Activated CD4-positive, CD25-positive, alpha-beta regulatory T cell treated with anti-CD3 and anti-CD28 coated beads, Interleukin-2, amount 50 U/mL, for 16 hours (primary cell): ENCODE results near the gene ZNF787.
A peak's percentile ranks its signal among the peaks of the same experiment; 100 is the strongest.

ENCODE experiments used
- DNase-seq: peaks from one replicate; pipeline ENCODE4 v3.0.0-alpha.2; 2020; ENCODE audit warnings: low read depth, low spot score

The ZNF787 gene

DNA sequence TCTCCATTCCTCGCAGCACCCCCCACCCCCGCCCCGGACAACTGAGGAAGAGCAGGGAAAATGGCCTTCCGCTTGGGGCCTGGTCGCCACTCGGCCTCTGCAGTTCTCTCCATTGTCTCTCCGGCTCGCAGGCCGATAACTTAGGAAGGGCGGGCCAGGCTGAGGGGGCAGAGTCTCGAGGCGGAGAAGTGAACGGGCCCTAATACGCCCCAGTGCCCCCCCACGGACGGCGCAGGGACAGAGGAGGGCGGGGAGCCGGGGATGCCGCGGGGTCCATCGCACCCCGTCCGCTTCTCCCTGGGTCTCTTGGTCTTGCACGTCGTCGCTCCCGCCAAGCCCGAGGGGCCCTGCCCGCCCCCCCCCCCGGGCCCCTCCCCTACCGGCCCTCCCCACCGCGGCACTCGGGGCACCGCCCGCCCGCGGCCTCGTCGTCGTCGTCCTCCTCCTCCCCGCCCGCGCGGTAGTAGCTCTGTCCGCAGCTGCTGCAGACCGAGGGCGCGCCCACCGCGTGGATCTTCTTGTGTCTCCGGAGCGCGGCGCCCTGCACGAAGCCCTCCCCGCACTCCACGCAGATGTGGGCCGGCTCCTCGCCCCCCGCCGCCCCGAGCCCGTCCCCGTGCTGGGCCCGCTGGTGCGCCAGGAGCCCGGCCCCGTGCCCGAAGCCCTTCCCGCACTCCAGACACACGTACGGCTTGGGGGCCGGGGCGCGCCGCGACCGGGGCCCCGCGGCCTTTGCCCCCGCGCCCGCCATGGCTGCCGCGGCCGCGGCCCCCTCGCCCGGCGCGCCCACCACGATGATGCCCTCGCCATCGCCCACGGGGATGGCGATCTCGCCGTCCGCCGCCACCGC is 33.2 kb downstream of the ZNF787 start:
- no peak for DNase-seq

GRCh38 chr19:56086671-56087430 is 34.2 kb downstream of the ZNF787 start:
- no peak for DNase-seq

DNA sequence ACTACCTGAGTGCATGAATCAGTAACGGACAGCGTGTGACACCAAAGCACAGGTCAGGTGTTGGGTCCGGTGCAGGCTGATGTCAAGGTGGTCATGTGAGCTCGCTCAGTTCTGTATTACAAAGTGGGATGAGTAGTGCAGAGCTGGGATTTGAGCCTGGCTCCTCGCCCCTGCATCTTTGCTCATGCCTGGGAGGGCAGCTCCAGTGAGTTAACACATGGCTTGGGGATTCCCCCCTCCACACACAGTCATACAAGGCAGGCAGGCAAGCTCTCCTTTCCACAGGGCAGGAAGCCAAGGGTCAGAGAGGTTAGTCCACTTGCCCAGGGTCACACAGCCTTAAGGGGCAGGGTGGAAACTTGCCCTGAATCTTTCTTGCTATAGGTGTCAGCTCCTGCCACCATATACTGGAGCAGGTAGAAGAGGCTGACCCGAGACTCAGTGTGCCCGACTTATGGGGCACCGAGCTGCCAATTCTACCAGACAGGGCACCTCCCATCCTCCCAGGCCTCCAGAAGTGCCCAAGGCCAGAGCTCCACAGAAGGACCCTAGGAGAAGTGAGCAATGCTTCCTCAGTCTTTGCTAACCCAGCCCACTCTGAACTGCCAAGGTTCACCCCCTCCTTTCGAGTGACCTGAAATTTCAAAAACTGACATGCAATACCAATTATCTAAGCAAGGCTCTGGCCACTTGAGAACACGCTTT is 35.4 kb downstream of the ZNF787 start:
- DNase-seq = no peak

DNA sequence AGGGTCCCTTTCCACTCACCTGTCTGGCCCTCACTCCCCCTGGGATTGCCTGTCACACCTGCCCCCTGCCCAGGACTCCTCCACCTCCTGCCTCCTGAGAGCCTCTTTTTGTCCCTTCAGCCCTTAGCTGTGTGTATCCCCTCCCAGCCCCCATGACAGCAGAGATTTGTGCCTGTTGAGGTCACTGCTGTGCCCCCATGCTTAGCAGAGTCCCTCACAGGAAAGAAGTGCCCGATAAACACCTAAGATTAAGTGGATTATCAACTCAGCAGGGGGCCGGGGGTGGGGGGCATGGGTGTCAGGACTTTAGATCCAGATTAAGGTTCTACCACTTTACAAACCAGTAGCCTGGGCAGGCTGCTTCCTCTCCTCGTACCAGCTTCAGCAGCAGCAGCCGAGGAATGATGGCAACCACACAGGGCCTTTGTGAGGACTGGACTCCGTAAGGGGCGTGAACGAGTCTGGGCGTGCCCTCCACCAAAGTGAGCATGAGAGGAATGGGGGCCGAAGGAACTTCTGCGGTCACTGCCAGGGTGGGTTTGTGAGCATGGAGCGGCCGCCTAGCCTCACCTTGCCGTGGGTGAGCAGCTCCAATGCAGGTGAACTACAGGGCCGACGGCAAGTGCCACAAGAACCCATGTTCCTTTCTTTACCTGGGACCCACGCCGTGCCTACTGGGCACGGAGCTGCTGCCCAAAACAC is 36.1 kb downstream of the ZNF787 start:
- DNase-seq = no peak

DNA sequence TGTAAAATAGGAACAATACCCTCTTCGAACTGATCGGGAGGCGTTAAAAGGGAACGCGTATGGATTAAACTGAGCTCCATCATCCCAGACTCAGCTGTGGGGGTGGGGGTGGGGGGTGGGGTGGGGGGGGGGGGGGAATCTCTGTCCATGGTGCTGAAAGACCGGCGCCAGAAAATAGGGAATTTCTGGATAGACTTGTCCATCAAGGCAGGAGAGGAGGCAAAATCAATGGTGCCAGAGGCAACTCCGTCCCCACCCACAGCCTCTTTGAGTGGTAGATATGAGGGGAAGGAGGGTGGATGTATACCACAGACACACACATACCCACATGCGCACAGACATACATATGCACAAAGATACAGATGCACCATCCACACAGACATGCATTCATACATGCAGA is 37.4 kb downstream of the ZNF787 start:
- DNase-seq = no peak

DNA sequence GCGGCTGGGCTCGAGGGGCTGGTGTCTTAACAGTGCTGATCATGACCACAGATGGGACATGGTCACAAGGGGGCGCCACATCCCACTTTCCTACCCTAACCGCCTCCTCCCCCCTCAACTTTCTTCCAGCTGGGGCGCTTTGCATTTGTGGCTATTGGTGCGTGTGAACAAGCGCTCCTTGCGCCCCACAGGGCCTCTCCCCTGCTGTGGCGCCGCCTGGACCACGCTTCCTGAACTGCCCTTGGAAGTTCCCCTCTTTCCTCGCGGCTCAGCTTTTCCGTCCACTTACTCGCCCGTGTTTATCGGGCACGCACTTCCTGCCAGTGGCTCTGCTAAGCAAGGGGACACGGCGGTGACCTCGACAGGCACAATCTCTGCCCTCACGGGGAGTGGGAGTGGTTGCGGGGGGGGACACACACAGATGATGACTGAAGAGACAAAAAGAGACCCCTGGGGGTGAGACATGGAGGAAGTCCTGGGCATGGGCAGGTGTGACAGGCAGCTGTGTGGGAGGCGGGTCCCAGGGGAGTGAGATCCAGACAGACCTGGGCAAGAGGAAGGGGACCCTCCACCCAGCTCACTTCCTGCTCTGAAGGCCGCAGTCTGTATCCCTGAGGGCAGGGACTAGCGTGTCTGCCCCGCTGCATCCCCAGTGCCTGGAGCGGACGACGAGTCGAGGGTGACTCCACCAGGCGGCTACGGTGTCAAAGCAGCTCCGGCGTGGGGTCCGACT is 40.3 kb downstream of the ZNF787 start:
- DNase-seq = peak; percentile 31

DNA sequence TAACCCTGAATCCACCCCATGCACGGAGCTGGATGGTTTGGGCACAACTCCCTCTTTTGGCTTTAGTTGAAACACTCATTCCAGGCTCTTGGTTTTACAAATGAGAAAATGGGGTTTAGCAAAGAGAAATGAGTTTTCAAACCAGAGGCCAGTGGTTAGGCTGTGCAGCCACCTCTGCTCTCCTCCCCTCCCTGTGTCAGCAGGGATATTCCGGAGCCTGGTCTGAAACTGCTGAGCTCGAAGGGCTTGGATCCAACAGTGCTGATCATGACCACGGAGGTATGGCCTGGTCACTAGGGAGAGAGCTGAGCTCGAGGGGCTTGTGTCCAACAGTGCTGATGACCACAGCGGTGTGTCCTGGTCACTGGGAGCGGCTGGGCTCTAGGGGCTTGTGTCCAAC is 41.5 kb downstream of the ZNF787 start:
- no peak for DNase-seq

- peak; percentile 4 for DNase-seq
These were observed 44.6 kb downstream of the ZNF787 start for GRCh38 chr19:56076498-56076897.

DNA sequence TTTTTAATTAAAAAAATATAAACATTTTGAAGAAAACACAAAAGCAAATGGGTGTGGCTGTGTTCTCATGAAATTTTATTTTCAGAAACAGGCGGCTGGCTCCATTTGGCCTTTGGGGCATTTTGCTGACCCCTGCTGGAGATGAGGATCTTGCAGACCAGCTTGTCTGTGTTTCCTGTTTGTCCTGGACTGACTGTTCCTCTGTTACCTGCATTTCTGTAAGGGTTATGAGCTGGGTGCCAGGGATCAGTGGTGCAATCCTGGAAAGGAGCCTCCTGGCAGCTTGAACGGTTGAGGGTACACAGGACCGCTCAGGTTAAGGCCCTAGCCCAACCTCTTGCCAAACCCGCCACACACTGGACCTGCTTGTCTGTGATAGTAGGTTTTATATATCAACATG is 49.9 kb downstream of the ZNF787 start:
- no peak for DNase-seq

DNA sequence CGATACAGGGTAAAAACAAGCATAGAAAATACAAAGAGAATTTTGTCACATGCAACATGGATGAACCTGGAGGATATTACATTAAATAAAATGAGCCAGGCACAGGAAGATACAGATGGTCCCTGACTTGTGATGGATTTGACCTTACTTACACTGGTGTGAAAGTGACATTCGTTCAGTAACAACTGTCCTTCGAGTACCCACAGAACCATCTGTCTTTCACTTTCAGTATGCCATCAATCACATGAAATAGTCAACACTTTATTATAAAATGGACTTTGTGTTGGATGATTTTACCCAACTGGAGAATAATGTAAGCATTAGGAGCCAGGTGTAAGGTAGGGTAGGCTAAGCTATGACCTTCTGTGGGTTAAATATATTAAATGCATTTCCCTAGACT is 51.5 kb downstream of the ZNF787 start:
- no peak for DNase-seq

DNA sequence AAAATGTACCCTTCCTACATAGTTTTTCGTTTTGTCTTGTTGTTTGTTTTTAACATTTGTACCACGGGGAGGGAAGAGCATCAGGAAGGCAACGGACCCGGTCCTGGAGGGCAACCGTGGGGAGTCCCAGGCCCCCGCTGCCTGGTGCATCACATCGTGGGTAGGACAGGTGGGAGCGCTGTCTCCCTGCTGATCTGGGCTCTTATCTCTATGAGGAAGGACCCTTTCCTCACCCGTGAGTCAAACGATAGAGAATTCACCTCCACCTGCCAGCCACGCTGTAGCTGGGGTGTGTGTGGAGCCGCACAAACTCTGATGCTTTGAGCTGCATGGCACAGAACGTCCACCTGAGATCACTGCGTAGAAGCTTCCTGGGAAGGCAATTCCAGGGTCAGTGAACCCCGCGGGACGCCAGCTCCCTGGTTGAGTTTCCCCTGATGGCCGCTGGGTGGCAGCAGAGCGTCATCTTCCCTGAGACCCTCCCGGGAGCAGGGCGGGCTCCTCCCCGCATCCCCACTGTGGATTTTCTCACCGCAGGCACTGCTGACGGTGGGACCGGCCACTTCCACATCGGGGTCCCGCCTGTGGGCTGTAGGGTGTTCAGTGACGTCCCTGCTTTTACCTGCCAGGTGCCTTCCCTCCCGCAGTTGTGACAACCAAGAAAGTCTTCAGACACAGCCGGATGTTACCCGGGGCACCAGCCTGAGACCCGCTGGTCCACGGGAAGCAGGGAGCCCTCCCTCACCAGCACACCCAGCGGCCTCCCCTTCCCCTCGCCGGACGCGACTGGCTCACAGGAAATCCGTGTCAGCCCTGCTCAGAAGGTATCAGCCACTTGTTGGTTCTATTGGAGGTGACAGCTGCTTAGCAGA is 54.7 kb downstream of the ZNF787 start:
- peak; percentile 34 for DNase-seq

DNA sequence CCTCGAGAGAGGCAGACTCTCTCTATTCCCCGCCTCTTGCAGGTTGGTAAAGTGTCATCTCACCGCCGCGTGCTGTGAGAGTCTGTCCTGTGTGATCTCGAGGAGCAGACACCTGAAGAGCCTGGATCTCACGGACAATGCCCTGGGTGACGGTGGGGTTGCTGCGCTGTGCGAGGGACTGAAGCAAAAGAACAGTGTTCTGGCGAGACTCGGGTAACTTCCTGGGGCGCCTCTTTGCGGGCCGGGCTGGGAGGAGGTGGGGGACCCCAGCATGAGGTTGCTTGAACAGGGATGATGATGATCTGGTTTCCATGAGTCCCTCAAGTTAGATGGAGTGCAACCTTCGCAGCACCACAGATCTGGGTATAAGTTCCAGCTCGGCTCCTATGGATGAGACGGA is 67.5 kb downstream of the ZNF787 start:
- no peak for DNase-seq
